Activated effector memory CD4-positive, alpha-beta T cell treated with Interleukin-2 at 50 U/mL for 16 hours (primary cell): ENCODE data around the gene LAMA3.

Experiments
- DNase-seq: peaks from one replicate; pipeline ENCODE4 v3.0.0-alpha.2; 2020

The LAMA3 gene

DNA sequence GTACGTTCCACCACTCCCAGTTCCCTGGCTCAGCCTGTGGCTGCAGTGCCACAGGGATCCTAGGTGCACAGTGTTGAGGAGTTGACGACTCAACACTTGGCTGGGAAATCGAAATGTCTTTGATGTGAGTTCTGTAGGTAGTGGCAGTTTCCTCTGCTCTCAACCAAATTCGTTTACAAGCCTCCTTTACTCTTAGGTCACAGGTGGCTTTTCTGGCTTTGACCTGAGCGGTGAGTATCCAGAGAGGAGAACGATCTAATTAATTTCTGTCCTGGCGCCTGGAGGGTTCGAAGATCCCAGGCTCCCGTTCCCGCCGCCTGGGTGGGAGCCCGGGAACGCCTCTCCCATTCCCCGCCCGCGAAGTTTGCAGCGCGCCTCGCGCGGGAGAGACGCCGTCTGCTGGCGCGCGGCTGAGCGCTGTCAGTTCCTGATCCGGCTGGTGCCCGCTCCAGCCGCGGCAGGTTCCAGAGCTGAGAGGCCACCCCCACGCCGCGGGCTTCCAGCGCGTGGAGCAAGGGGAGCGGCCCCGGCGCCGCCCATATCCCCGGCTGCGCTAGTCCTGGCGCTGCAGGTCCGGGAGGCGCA, at the start of gene LAMA3:
Gene LAMA3 (plus strand): TSS at position 423 of the 585 bp plus-strand sequence. CDS start 231 bp downstream, outside the sequence.
- DNase-seq, result peak; percentile 16

DNA sequence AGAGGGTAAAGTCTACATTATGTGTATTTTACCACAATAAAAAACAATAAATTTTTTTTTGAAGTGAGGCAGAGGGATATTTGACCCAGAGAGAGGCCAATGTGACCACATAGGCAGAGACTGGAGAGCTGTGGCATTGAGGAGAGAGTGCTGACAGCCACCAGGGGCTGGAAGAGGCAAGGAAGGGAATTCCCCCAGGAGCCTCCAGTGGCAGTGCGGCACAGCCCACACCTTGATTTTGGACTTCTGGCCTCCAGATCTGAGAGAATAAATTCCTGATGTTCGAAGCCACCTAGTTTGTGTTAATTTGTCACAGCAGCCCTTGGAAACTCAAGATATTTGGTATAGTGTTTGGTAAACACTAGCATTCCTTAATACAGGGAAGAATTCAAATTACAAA, 49.2 kb upstream of the LAMA3 start:
- no peak for DNase-seq

DNA sequence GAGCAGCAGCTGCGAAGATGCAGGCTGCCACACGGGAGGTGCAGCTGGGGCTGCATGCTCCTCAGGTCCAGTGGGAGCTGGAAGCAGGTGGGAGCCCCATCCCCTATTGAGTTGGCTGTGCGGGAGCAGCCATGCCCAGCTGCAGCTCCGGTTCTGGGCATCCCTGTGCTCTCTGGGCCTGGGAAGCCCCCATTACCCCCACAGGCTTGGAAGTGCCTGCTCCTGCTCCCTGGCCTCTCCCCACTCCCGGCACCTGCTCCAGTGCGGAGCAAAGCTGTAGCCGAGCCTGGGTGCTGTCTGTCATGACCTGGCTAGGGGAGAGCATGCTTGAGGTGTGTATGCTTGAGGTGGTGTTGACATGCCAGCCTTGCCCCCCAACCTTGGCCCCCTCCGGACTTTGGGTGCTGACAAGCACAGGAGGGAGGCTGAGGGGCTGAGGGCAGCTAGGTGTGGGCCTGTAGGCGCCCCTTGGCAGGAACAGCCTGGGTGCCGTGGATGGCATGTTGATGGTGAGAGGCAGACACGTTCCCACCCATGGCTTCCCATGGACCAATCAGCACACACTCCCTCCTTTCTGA, 48.0 kb upstream of the LAMA3 start:
- DNase-seq, result no peak

DNA sequence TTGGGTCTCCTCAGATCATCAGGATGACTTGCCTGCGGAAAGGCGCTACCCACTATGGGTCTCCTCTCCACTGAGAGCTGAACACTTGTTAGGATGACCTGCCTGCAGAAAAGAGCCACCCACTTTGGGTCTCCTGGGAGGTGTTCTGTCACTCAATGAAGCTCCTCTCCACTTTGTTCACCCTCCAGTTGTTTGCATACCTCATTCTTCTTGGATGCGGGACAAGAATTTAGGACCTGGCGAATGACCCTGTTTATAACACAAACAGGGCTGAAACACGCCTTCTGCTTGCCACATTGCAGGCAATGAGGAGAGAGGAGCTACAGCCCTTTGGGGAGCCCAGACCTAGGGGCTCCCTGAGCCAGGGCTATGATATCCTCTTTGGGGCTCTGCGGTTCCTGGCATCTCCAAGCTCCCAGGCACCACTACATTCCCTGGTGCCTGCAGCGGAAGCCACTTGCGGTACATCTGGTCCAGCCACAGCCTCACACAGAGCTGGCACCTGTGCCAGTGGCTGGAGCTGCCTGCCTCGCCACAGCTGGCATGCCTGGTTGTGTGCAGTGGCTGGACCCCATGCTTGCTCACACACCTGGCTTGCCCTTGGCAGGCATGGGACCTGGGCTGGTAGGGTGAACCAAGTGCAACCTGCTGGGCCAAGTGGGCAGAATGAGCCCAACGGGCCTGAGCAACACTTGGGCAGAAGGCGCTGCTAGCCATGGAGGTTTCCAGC, 47.2 kb upstream of the LAMA3 start:
- DNase-seq, result no peak

DNA sequence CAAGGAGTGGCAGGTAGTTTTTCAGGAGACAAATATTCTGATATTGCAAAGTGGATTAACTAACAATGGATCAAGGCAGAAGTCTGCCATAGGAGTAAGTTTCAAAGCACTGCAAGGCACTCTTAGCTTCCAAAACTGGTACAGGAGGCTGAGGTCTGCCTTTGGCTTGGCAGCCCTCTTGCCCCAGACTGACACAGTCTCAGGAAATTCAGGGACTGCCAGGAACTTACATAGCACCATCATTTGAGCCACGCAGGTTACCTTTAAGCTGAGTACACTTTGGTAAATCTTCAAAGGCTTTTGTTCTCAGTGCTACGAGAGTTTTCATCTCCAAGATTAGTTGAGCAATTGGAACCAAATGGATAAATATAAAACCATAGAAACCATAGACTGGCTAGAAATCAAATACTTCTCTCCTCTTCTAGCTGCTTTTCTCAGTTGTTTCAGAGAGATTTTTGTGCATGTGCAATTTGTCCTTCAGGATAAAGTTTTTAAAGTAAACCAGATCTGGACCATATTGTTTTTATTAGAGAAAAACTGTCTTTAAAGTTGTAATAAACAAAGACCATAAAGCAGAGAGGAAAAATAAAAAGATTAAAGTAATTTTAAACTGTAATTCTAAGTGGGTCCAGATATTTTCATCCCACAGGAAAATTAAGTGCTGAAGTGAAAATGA, 45.3 kb upstream of the LAMA3 start:
- no peak for DNase-seq

DNA sequence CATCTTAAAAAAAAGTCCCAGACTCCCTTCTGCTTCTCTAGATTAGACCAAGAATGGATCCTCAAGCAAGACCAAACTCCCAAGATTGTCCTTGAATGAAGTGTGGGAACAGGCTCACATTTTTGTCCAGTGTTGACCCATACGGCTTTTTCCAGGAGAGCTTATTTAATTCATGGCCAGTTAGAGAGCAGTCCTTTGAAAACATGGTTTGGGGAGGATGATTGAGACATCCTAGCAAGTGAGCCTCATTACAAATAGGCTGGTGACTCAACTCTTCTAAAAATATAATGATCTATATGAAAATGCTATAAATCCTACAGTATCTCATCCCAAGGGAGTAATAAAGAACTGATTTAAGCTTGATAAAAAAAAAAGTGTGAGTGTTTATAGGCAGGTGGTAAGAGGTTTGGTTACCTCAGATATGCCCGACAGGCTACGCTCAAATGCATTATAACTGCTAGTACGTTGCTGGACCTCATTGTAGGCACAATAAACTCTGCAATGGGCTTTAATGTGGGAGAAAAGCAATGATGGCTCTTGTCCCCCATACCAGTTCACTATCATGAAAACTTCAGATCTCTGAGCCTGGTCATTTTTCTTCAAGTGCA, 43.6 kb upstream of the LAMA3 start:
- no peak for DNase-seq

DNA sequence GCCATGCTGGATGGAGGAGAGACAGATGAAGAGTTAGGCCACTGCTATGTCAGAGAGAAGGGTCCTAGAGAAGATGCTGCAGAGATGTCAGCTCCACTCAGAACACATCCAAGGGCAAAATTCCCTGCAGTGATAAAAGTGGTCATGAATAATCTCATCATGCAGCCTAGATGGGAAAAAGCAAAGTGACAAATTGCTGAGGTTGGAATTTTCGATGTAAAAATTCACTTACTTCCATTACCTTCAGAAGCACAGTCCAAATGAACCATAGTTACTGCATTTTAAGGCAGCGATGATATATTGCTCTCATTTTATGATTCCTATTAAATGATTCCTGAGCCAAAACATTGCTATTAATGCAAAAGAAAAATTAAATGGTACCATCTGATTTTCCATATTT, 43.0 kb upstream of the LAMA3 start:
- DNase-seq, result no peak

GRCh38 chr18:23648456-23648855, 40.8 kb upstream of the LAMA3 start:
- DNase-seq, result no peak

DNA sequence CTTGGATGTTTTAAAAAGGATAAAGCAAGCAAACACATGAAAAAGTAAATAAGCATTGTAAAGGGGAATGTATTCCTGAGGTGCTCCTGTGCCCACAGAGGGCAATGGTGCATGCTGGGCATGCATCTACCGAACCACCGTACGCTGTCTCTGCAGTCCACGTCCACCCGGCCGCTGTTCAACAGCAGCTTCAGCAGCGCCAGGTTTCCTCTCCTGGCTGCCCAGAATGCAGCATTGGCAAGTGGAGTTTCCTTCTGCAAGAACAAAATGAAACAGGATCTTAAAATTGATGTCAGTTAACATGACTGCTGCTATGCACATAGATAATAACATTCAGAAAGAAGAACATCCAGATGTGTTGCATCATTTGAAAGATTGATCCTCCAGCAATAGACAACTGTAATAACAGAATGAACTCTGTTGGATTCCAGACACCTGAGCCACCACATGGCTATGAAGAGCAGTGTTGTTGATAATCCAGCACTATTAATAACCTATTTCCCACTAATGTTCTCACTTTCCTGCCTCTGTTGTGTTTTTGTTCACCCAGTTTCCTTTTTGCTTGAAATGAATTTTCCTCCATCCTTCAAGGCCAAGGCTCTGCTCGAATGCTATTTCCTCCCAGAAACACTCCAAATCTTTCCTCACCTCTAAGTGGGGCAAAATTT, 40.2 kb upstream of the LAMA3 start:
- DNase-seq, result no peak

DNA sequence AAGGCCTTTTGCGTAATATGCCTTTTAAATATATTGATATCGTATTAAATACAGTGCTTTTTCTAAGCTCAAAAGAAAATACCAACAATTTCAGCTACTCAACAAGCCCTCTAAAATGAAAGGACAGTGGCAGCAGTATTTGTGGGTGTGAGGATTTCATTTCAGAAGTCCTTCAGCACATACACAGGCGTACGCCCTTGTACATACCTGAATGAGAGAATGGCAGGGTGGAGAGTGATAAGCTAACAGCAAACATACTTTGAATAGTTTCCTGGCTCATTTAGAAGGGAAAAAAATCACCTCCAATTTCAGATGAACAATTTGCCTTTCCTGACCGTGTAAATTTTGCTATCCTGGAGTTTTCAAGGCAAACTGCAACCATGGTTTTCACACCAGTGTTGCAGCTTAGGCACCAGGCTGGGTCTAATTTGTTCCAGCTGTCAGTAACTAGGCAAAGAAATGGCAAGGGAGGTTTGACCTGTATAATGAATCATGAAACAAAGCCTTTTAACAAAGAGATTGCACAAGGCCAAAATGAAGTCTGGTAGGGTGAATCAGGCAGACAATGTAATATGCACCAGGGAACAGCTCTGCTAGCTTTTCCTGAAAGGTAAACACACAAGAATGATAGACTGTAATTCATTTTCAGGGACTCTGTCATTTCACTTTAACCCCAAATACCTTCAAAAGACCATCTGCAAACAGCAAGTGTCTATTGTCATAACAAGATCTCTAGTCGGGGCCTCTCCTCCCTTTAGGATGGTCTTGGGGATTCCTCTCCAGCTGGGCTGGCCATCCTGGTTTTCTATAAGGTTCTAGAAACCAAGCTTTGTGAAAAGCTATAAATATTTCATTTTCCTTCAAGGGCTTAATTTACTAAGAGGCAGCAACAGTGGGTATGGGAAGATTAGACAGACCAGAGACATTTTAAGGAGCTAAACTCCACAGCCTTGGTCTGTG, 38.0 kb upstream of the LAMA3 start:
- no peak for DNase-seq

DNA sequence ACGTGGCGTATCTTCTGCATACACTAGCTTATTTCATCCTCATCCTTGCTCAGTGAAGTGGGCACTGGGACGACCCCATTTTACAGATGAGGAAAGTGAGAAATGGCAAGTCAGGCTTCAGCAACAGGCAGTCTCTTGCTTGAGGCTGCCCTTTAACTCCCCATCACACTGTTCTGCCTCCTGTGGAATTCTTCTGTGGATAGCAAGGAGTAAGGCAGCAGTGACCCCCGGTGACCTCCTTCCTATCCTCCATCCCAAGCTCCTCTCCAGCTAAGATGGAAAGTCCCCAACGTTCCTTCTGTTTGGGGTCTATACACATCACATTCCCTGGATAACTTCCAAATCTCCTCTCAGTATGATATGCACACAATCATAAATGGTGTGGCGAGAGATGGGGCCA, 37.0 kb upstream of the LAMA3 start:
- no peak for DNase-seq

DNA sequence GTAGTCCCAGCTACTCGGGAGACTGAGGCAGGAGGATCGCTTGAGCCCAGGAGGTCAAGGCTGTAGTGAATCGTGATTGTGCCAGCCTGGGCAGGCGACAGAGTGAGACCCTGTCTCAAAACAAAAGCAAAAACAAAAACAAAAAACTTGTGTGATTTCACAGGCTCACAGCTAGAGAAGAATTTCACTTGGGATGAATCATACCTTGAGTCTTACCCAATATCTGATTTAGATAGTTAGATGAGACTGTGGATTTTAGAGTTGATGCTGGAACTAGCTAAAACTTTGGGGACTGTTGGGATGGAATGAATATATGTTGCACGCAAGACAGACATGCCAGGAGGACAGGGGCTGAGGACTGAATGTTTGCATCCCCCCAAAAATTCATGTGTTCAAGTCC, 31.0 kb upstream of the LAMA3 start:
- DNase-seq, result no peak

DNA sequence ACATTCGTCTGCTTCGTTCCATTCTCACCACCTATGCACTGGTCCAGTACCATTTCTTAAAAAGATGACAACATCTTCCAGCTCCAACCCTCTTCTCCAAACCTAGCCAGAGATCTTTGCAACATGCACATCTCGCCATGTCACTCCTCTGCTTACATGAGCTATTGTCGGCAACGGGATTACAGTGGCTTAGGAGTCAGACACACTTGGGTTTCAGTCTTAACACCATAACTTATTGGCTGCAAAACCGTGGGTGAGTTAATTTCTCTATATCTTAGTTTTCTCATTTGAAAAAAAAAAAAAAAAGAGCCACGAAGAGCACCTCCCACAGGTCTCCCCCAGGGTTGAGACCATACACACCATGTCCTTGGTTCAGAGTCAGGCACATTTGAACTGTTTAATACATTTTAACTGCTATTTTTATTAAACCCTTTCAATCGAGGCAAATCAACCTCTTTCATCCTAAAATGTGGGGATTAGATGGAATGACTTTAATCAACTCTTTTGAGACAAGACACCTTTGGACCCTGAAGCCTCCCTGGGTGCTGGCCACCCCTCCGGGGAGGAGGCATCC, 27.4 kb upstream of the LAMA3 start:
- DNase-seq, result no peak

- DNase-seq, result peak; percentile 58
Observed at GRCh38 chr18:23662309-23663263, 26.7 kb upstream of the LAMA3 start, which contains the start of gene ANKRD29. Gene ANKRD29, minus strand, starts transcription at chr18:23662911. Its CDS starts 181 bp downstream, at chr18:23662730.

- no peak for DNase-seq
Observed at GRCh38 chr18:23664674-23665073, 24.6 kb upstream of the LAMA3 start.

- DNase-seq, result no peak
Observed at GRCh38 chr18:23667114-23667513, 22.1 kb upstream of the LAMA3 start.

GRCh38 chr18:23668731-23669130, 20.5 kb upstream of the LAMA3 start:
- DNase-seq, result no peak

DNA sequence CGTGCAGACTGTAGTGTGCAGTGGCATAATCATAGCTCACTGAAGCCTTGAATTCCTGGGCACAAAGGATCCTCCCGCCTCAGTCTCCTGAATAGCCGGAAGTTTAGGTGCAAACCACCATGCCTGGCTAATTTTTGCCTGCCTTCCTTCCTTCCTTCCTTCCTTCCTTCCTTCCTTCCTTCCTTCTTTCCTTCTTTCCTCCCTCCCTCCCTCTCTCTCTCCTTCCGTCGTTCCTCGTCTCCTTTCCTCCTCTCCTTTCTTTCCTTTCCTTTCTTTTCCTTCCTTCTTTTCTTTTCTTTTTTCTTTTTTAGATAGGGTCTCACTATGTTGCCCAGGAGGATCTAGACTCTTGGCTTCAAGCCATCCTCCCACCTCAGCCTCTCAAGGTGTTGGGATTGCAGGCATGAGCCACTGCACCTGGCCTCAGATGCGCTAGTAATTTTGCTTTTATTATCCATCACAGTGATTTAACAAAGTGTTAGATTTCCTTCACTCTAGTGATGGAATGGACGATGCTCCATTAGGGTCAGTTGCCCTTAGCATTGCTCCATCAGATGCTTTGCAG, 20.0 kb upstream of the LAMA3 start:
- no peak for DNase-seq

DNA sequence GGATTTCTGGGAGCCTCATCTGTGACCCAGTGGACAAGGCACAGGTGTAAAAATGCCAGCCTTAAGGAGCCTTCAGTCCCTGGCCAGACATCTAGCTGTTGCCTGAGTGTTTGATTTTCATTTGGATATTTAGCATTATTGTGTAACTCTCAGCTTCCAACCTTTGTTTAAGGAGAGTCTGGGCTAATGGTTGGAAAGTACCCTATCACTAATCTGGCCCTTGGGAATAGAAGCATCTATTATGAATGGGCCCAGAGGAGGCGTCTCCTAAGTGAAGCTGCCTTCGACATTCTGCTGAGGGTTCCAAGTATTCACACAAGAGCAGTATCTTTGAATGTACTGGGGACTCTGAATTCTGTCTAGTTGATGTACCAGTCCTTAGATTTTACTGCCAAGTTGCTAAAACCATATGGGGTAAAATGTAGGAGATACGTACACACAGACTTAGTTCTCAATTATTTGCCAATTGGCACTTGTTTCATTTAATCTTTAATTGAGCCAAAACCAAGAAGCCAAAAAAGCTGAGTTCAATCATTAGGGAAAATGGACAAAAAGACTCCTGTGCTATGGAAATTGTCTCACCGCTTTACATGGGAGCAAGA, 19.3 kb upstream of the LAMA3 start:
- DNase-seq, result no peak
